ENCODE results near the gene SMAD2. TPM values are rescaled to one million over a fixed set of nuclear protein-coding genes. Genes with fewer than 3 reads are reported as not detected.
"Not testable (repeated sequence)": the region's sequence is repeated elsewhere in the genome, so short reads cannot be mapped to it uniquely, and the experiment has no call there.

The SMAD2 gene
- total RNA-seq, 2 donors from 2014 or later: 108 to 146 TPM

GRCh38 chr18:47844828-47845498 is 85.5 kb downstream of the SMAD2 start:
- Mint-ChIP-seq H3K36me3 (peaks cover 16 to 26% of the 10 kb centered on the region in 2 donors), H3K9me3 (no peaks in the 10 kb centered on the region), H3K27ac (no peak overlapping the region)
- DNase-seq (ENCODE audit: low spot score in 2 of 2): no peak
- ATAC-seq: no peak

DNA sequence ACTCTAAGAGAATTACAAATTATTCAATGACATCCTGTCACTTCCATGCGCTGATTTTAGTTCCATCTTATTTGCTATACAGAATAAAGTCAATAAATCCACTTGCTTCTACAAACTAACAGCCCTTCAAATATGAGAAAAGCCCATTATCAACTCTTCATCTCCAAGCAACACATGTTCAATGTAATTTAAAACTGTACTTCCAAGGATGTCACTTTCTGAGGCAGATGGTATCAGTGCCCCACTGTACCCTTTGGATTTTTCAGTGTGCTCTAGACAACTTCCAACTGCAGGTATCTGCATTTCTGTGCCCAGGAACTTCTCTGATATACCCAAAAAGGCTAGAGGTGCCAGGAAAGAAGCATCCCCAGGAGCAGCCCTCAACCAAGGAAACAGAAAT is 87.6 kb downstream of the SMAD2 start:
- Mint-ChIP-seq H3K9me3 (no peaks in the 10 kb centered on the region), H3K27ac (no peak overlapping the region), H3K36me3 (peaks cover 30 to 39% of the 10 kb centered on the region in 2 donors)
- DNase-seq (ENCODE audit: low spot score in 2 of 2): no peak
- ATAC-seq: no peak

DNA sequence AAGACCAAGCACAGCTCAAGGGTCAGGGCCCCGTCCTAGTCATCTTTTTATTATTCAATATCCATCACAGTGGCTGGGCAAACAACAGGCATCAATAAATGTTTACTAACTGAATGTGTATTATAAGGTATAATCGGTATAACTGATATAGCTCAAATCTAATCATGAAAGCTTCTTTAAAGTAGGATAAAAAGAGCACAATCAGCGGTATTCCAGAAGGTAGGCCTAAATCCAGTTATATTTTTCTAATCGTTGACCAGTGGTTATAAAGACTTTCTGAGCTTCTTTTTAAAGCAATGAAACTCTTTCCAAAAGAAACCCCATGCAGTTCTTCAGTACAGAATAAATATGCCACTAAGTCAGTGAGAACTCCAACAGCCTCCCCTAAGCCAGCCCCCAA is 92.1 kb downstream of the SMAD2 start:
- H3K36me3 Mint-ChIP-seq: peaks cover 30 to 45% of the 10 kb centered on the region in 2 donors
- no peaks in the 10 kb centered on the region for H3K9me3 Mint-ChIP-seq
- DNase-seq (ENCODE audit: low spot score in 2 of 2) (no peak), ATAC-seq (no peak)
- H3K27ac Mint-ChIP-seq: no peak overlapping the region

- Mint-ChIP-seq H3K9me3 (no peaks in the 10 kb centered on the region), H3K36me3 (peaks cover 22 to 28% of the 10 kb centered on the region in 2 donors), H3K27ac (no peak overlapping the region)
- no peak for ATAC-seq
- DNase-seq (ENCODE audit: low spot score in 2 of 2): no peak
Observed at GRCh38 chr18:47832348-47832747, 98.1 kb downstream of the SMAD2 start.

DNA sequence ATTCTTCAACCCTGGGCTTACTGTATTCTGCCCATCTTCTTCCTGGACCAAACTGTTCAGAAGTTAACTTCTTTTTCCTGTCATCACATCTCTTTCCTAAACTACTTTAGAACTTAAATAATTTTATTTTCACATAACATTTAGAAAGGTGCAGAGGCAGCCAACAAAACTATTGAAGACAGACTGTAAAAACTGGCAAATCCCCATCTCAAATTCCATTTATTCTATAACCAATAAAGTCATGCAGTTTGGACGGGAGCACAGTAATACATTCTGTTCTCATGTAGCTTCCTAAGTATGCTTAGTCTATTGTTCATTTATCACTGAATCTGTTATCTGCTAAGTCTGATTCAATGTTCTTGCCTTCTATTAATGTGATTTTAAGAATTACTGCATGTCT is 99.1 kb downstream of the SMAD2 start:
- no peak for ATAC-seq
- no peak for DNase-seq (ENCODE audit: low spot score in 2 of 2)
- Mint-ChIP-seq H3K36me3 (peaks cover 20 to 30% of the 10 kb centered on the region in 2 donors), H3K9me3 (no peaks in the 10 kb centered on the region), H3K27ac (no peak overlapping the region)

DNA sequence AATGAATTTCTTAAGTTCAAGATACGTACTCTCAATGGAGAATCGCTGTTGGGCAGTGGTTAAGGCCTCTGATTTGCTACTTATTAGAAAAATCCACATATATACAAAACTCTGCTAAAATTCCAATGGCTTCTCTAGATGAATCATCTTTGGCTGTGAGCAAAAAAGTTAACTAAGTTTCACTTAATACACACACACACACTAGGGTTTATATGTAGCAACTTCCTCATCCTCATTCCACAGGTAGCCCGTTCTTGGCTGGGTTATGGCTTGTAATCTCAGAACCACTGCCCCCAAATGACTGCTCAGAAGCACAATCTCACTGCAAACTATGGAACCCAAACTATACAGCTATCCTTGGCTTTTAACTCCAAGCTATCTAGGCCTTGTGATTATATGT is 99.7 kb downstream of the SMAD2 start:
- Mint-ChIP-seq H3K36me3 (peaks cover 23 to 33% of the 10 kb centered on the region in 2 donors), H3K9me3 (no peaks in the 10 kb centered on the region), H3K27ac (no peak overlapping the region)
- ATAC-seq (no peak), DNase-seq (ENCODE audit: low spot score in 2 of 2) (no peak)

GRCh38 chr18:47829831-47830230 is 100.6 kb downstream of the SMAD2 start:
- no peaks in the 10 kb centered on the region for H3K9me3 Mint-ChIP-seq
- no peak for DNase-seq (ENCODE audit: low spot score in 2 of 2)
- ATAC-seq: no peak
- H3K27ac Mint-ChIP-seq: no peak overlapping the region
- H3K36me3 Mint-ChIP-seq: peaks cover 28 to 33% of the 10 kb centered on the region in 2 donors

DNA sequence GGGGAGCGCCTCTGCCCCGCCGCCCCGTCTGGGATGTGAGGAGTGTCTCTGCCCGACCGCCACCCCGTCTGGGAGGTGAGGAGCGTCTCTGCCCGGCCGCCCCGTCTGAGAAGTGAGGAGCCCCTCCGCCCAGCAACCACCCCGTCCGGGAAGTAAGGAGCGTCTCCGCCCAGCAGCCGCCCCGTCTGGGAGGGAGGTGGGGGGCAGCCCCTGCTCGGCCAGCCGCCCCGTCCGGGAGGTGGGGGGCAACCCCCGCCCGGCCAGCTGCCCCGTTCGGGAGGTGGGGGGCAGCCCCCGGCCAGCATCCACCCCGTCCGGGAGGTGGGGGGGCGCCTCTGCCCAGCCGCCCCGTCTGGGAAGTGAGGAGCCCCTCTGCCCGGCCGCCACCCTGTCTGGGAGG is 102.4 kb downstream of the SMAD2 start:
- H3K9me3 Mint-ChIP-seq; H3K27ac Mint-ChIP-seq; DNase-seq (ENCODE audit: low spot score in 2 of 2); ATAC-seq: not testable (repeated sequence)
- H3K36me3 Mint-ChIP-seq: peaks cover 28 to 33% of the 10 kb centered on the region in 2 donors

GRCh38 chr18:47826157-47827074 is 104.0 kb downstream of the SMAD2 start:
- H3K36me3 Mint-ChIP-seq: peaks cover 21 to 31% of the 10 kb centered on the region in 2 donors
- ATAC-seq (no peak), DNase-seq (ENCODE audit: low spot score in 2 of 2) (no peak)

DNA sequence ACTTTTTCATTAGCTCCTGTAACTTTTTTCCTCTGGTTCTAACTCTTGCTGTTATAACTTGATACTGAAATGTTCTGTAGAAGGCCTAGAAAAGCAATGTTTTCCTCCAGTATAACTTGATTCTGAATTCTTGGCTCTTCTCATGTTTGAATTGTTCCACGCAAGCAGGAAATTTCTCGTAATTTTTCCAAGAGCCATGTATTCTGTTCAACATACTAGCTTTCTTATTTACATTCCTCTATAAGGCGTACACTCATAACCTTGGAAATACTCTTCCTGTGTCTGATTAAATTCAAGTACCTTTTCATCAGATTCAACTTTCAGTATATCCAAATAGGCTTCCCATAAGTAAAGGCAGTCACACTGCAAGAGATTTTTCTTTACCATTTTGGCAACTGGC is 109.1 kb downstream of the SMAD2 start:
- peaks cover 3 to 7% of the 10 kb centered on the region in 2 donors for H3K36me3 Mint-ChIP-seq

More at GRCh38 chr18:47826157-47827074, 104.0 kb downstream of the SMAD2 start:
- Mint-ChIP-seq H3K27ac (peak overlapping the region in 1 of 2 donors; percentile 22), H3K9me3 (no peaks in the 10 kb centered on the region)

GRCh38 chr18:47817795-47818077 is 112.7 kb downstream of the SMAD2 start:
- DNase-seq (ENCODE audit: low spot score in 2 of 2) (no peak), ATAC-seq (no peak)
- H3K9me3 Mint-ChIP-seq: peaks cover 0 to 3% of the 10 kb centered on the region in 2 donors
- H3K36me3 Mint-ChIP-seq: peaks cover 0 to 10% of the 10 kb centered on the region in 2 donors
- no peak overlapping the region for H3K27ac Mint-ChIP-seq

More for the DNA sequence above, 109.1 kb downstream of the SMAD2 start:
- Mint-ChIP-seq H3K9me3 (no peaks in the 10 kb centered on the region), H3K27ac (no peak overlapping the region)
- no peak for ATAC-seq
- no peak for DNase-seq (ENCODE audit: low spot score in 2 of 2)

GRCh38 chr18:47817017-47817794 is 113.3 kb downstream of the SMAD2 start:
- Mint-ChIP-seq H3K9me3 (peaks cover 0 to 3% of the 10 kb centered on the region in 2 donors), H3K36me3 (peaks cover 0 to 10% of the 10 kb centered on the region in 2 donors), H3K27ac (no peak overlapping the region)
- ATAC-seq: no peak
- no peak for DNase-seq (ENCODE audit: low spot score in 2 of 2)

DNA sequence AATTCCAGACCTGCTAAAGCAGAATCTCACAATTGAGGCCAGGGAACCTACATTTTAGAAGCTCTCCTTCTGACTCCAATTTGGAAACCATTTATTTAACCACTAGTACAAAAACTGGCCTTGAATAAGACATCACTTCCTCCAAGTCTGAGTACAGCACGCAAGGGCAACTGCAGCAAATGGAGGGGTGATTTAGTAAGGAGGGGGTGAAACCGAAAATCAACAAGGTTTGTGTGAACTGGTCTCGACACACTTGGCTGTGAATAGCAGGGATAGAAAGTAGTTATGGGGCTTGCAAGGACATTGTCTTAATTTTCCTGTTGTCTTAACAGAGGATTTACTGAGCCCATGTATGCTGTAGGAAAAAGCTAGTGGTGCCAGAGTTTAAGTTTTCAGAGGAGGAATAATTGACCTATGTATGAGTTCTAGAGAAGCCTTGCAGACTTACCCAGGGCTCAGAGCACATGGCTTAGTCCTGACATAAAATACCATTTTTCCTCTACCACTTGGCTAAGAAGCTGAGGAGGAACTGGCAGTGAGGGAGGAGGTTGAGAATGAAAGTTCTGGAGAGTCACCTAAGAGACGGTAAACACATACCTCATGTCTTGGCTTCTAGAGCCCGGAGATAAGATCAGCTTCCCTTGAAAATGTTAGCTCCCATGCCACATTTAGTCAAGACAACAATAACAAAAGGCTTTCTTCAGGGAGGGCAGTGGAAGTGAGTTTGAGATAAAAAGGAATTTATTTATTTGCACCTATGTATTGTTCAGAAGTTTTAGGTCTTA is 114.8 kb downstream of the SMAD2 start:
- Mint-ChIP-seq H3K27ac (no peak overlapping the region), H3K36me3 (peaks cover 0 to 10% of the 10 kb centered on the region in 2 donors), H3K9me3 (peaks cover 0 to 3% of the 10 kb centered on the region in 2 donors)
- ATAC-seq (no peak), DNase-seq (ENCODE audit: low spot score in 2 of 2) (no peak)

DNA sequence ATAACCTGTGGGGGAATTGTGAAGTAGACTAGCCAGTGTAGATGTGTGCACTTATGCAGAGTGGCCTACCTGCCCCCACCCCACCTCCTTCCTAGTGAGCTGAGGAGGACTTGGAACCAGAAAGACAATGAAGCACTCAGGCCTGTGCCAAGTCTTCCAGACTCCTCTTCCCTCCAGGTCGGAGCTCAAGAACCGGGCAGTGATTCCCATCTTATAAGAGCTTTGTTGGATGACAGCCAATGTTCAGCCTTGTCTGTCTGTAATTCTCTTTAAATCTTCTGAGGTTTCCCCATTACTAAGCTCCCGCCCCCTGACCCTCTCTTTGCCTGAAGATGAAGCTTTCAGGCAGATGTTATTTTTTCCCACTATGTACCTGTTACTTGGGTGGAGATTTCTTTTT is 121.0 kb downstream of the SMAD2 start:
- Mint-ChIP-seq H3K27ac (peak overlapping the region in 1 of 2 donors; percentile 58), H3K36me3 (peaks cover 0 to 5% of the 10 kb centered on the region in 2 donors), H3K9me3 (peaks cover 3 to 5% of the 10 kb centered on the region in 2 donors)
- DNase-seq (ENCODE audit: low spot score in 2 of 2): no peak
- ATAC-seq: no peak

DNA sequence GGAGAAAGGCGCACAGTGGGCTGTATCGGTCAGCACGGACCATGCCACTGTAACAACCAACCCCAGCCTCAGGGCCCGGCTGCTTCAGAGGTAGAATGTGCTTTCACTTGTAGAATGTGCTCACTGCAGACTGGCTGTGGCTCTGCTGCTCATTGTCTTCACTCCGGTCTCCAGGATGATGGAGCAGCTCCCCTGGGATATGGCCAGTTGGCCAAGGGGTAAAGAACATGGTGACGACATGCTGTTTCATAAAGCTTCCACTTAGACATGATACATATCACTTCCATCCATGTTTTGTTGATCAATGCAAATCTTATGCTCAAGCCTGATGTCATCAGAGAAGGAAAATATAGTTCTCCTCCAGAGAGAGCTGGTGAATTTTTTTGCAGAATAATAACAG is 127.7 kb downstream of the SMAD2 start:
- H3K9me3 Mint-ChIP-seq: peaks cover 0 to 5% of the 10 kb centered on the region in 2 donors
- H3K27ac Mint-ChIP-seq: no peak overlapping the region
- DNase-seq (ENCODE audit: low spot score in 2 of 2): no peak
- H3K36me3 Mint-ChIP-seq: no peaks in the 10 kb centered on the region
- ATAC-seq: no peak

DNA sequence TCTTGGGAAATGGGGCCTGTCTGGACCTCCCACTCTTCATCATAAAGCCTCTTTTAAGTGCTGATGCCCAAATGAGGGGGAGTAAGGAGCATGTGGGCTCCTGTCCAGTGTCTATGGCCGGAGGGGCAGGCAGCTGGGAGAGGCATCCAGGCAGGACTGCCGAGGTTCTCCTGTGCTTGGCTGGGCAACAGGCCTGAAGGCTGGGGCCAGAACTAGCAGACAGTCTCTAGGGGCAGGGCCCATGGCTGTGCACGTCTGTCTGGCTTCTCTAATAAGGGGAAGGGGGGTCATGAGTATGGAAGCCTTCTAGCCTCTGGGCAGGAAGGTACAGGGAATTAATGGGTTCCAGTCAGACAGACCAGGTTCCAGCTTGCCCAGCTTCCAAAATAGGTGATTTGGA is 128.6 kb downstream of the SMAD2 start:
- no peak for ATAC-seq
- DNase-seq (ENCODE audit: low spot score in 2 of 2): no peak
- Mint-ChIP-seq H3K36me3 (no peaks in the 10 kb centered on the region), H3K9me3 (peaks cover 0 to 3% of the 10 kb centered on the region in 2 donors), H3K27ac (no peak overlapping the region)

Data from activated naive CD4-positive, alpha-beta T cell treated with anti-CD3 and anti-CD28 coated beads, Interleukin-2, amount 50 U/mL, for 72 hours (primary cell).